Measurements from ENCODE around the gene AGFG2. TPM values are rescaled to one million over a fixed set of nuclear protein-coding genes. Genes with fewer than 3 reads are reported as not detected.

AGFG2 gene
- total and polyA plus RNA-seq, 10 of the 15 experiments (the other 5 are each of a cell fraction or from before 2014, with no cell fraction given), result 0.90 to 71.5 (median 25.4) TPM

DNA sequence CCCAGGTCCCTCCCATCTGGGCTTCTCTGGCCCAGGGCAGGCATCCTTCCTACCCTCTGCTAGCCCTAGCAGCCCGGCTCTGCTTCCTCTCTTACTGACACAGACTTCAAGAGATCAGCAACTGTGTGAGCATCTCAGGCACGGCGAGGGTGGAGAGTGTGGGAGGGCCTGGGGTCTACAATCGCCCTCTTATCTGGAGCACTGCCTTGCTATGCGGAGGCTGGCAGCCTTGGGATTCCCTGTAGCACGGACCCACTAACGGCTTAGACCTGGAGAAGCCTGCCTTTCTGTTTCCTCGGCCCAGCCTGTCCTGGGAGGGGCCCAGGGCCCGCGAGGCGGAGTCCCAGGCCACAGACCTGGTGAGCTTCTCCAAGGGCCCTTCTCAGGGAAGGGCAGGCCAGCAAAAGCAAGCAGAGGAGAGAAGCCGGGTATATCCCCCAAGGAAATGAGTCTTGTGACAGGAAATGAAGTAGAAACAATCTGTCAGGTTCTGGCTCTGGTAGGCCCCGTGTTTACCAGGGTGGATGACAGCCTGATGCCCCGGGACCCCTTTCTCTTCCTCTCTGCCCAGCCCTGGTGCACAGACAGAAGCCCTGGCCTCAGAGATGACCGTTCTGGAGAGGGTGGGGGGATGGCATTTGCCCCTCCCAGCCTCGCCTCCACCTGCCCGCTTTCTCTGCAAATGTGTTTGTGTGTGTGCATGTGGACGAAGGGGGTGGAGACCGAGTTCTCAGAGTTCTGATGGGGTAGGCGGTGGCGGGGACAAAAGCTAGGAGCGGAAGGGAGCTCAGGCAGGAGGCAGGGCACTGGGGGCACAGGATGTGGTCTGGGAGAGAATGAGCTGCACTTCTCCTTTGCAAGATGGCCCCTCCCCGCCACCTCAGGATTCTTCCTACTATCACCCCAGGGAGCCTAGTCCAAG is 44.4 kb downstream of the AGFG2 start (continued):
- TF ChIP-seq, protein P1, sequence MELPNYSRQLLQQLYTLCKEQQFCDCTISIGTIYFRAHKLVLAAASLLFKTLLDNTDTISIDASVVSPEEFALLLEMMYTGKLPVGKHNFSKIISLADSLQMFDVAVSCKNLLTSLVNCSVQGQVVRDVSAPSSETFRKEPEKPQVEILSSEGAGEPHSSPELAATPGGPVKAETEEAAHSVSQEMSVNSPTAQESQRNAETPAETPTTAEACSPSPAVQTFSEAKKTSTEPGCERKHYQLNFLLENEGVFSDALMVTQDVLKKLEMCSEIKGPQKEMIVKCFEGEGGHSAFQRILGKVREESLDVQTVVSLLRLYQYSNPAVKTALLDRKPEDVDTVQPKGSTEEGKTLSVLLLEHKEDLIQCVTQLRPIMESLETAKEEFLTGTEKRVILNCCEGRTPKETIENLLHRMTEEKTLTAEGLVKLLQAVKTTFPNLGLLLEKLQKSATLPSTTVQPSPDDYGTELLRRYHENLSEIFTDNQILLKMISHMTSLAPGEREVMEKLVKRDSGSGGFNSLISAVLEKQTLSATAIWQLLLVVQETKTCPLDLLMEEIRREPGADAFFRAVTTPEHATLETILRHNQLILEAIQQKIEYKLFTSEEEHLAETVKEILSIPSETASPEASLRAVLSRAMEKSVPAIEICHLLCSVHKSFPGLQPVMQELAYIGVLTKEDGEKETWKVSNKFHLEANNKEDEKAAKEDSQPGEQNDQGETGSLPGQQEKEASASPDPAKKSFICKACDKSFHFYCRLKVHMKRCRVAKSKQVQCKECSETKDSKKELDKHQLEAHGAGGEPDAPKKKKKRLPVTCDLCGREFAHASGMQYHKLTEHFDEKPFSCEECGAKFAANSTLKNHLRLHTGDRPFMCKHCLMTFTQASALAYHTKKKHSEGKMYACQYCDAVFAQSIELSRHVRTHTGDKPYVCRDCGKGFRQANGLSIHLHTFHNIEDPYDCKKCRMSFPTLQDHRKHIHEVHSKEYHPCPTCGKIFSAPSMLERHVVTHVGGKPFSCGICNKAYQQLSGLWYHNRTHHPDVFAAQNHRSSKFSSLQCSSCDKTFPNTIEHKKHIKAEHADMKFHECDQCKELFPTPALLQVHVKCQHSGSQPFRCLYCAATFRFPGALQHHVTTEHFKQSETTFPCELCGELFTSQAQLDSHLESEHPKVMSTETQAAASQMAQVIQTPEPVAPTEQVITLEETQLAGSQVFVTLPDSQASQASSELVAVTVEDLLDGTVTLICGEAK (IDR thresholded peaks at IDR 0.05; ENCODE audit: borderline replicate concordance), result peak; percentile 70; the same call in 1 of the 2 replicates
- TF ChIP-seq DPF2 (IDR thresholded peaks at IDR 0.05), result peak; percentile 77
- no peak for TF ChIP-seq LARP7 (IDR thresholded peaks at IDR 0.05)
- TF ChIP-seq GATAD2B (conservative IDR thresholded peaks at IDR 0.05; ENCODE audit: low read depth), result peak; percentile 57; the same call in 1 of the 2 replicates
- peak; percentile 63 for TF ChIP-seq MXI1 (IDR thresholded peaks at IDR 0.05; ENCODE audit: low read depth, low read length)
- TF ChIP-seq FOXK2 (IDR thresholded peaks at IDR 0.05), result peak; percentile 53; the same call in 1 of the 2 replicates
- peak; percentile 79 for TF ChIP-seq EED (IDR thresholded peaks at IDR 0.05; ENCODE audit: low read depth)
- TF ChIP-seq PAX8 (IDR thresholded peaks at IDR 0.05), result no peak
- peak; percentile 76; the same call in 1 of the 2 replicates for TF ChIP-seq HDGF (IDR thresholded peaks at IDR 0.05)
- TF ChIP-seq, protein P2, sequence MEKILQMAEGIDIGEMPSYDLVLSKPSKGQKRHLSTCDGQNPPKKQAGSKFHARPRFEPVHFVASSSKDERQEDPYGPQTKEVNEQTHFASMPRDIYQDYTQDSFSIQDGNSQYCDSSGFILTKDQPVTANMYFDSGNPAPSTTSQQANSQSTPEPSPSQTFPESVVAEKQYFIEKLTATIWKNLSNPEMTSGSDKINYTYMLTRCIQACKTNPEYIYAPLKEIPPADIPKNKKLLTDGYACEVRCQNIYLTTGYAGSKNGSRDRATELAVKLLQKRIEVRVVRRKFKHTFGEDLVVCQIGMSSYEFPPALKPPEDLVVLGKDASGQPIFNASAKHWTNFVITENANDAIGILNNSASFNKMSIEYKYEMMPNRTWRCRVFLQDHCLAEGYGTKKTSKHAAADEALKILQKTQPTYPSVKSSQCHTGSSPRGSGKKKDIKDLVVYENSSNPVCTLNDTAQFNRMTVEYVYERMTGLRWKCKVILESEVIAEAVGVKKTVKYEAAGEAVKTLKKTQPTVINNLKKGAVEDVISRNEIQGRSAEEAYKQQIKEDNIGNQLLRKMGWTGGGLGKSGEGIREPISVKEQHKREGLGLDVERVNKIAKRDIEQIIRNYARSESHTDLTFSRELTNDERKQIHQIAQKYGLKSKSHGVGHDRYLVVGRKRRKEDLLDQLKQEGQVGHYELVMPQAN (conservative IDR thresholded peaks at IDR 0.05), result peak; percentile 42
- peak in 1 of 2 experiments; percentile 28; a peak in 1 of 4 replicates for TF ChIP-seq ETV6 (conservative IDR thresholded peaks at IDR 0.05 in 1 of 2, IDR thresholded peaks at IDR 0.05 in 1 of 2; ENCODE audit: borderline replicate concordance in 1 of 2, low read depth in 1 of 2)
- TF ChIP-seq NBN (IDR thresholded peaks at IDR 0.05), result peak; percentile 82
- peak; percentile 60 to 70; a peak in 3 of 4 replicates for TF ChIP-seq IKZF2 (IDR thresholded peaks at IDR 0.05)
- TF ChIP-seq ATF3 (IDR thresholded peaks at IDR 0.05; ENCODE audit: borderline replicate concordance, extremely low read depth, low read depth, low read length), result no peak
- TF ChIP-seq NR2F1 (conservative IDR thresholded peaks at IDR 0.05), result peak; percentile 88
- peak; percentile 75 for TF ChIP-seq RELB (IDR thresholded peaks at IDR 0.05; ENCODE audit: low read depth)
- peak; percentile 54 for TF ChIP-seq MEF2B (IDR thresholded peaks at IDR 0.05; ENCODE audit: partially characterized antibody, poor library complexity, severe bottlenecking)
- peak; percentile 42; the same call in 1 of the 2 replicates for TF ChIP-seq SMARCA5 (IDR thresholded peaks at IDR 0.05)
- peak; percentile 44 for TF ChIP-seq ATF7 (IDR thresholded peaks at IDR 0.05; ENCODE audit: low read depth)
- TF ChIP-seq, protein P3, sequence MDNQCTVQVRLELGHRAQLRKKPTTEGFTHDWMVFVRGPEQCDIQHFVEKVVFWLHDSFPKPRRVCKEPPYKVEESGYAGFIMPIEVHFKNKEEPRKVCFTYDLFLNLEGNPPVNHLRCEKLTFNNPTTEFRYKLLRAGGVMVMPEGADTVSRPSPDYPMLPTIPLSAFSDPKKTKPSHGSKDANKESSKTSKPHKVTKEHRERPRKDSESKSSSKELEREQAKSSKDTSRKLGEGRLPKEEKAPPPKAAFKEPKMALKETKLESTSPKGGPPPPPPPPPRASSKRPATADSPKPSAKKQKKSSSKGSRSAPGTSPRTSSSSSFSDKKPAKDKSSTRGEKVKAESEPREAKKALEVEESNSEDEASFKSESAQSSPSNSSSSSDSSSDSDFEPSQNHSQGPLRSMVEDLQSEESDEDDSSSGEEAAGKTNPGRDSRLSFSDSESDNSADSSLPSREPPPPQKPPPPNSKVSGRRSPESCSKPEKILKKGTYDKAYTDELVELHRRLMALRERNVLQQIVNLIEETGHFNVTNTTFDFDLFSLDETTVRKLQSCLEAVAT (IDR thresholded peaks at IDR 0.05), result 0 out of 2 replicates have a peak, but pooled peaks have one; percentile 61

Data from GM12878 (cell line).